CD14-positive monocyte (primary cell): ENCODE data around the gene ELF4. TPM values are rescaled to one million over a fixed set of nuclear protein-coding genes. Genes with fewer than 3 reads are reported as not detected.

Experiments
- DNase-seq, 3 donors: peaks; one replicate each; pipeline ENCODE4 v3.0.0-alpha.2; 2011 to 2022
- H2AFZ ChIP-seq: 2 replicates; pipeline ENCODE4 v1.6.0; 2012; ENCODE audit warnings: mild to moderate bottlenecking, low read depth, low read length, inconsistent platforms; ENCODE audit not compliant: insufficient read depth, poor library complexity, severe bottlenecking
- H3K27ac ChIP-seq, 2 donors: 1 replicate in 1 of 2; 2 replicates in 1 of 2; pipeline ENCODE4 v1.5.1; 2012 to 2013; ENCODE audit warnings: low read length in 2 of 2, control low read depth in 1 of 2, inconsistent platforms in 1 of 2, low read depth in 1 of 2, mild to moderate bottlenecking in 1 of 2
- H3K27me3 ChIP-seq, 2 donors: one replicate each; pipeline versions ENCODE4 v1.6.0 to v1.6.1; 2011 to 2013; ENCODE audit warnings: low read length in 2 of 2; ENCODE audit not compliant: control insufficient read depth in 2 of 2, insufficient read depth in 2 of 2
- H3K36me3 ChIP-seq, 2 donors: replicated peaks in 1 of 2; 1 replicate in 1 of 2; 2 replicates in 1 of 2; pipeline versions ENCODE4 v1.5.1 to v1.6.1; 2012 to 2013; ENCODE audit warnings: low read length in 2 of 2, control low read depth in 1 of 2, inconsistent platforms in 1 of 2, mild to moderate bottlenecking in 1 of 2; ENCODE audit not compliant: insufficient read depth in 2 of 2, control insufficient read depth in 1 of 2
- H3K4me1 ChIP-seq, 2 donors: 1 replicate in 1 of 2; 2 replicates in 1 of 2; pipeline versions ENCODE4 v1.5.1 to v1.6.1; 2012 to 2013; ENCODE audit warnings: low read length in 2 of 2, control low read depth in 1 of 2, inconsistent platforms in 1 of 2, mild to moderate bottlenecking in 1 of 2, moderate library complexity in 1 of 2; ENCODE audit not compliant: insufficient read depth in 2 of 2, control insufficient read depth in 1 of 2
- H3K4me2 ChIP-seq: replicated peaks from 2 replicates; pipeline ENCODE3; 2012; ENCODE audit warnings: low read length, moderate library complexity, mild to moderate bottlenecking; ENCODE audit not compliant: poor library complexity, severe bottlenecking; ENCODE audit errors: extremely low read depth
- H3K4me3 ChIP-seq, 3 experiments: fragments of 200-600 bp in 1 of 3; sonication (generic) in 1 of 3; replicated peaks in 1 of 3; 1 replicate in 2 of 3; 2 replicates in 1 of 3; pipeline ENCODE4 v1.5.1; 2011 to 2013; ENCODE audit warnings: low read length in 3 of 3, mild to moderate bottlenecking in 3 of 3, control low read depth in 2 of 3, low read depth in 2 of 3, inconsistent platforms in 1 of 3, moderate library complexity in 1 of 3
- H3K79me2 ChIP-seq: 2 replicates; pipeline ENCODE4 v1.6.0; 2012; ENCODE audit warnings: mild to moderate bottlenecking, control low read depth, inconsistent platforms, low read length, moderate library complexity; ENCODE audit not compliant: insufficient read depth
- H3K9ac ChIP-seq: 2 replicates; pipeline ENCODE4 v1.6.0; 2017; ENCODE audit warnings: low read length, mild to moderate bottlenecking; ENCODE audit not compliant: insufficient read depth, poor library complexity, severe bottlenecking
- H3K9me3 ChIP-seq, 2 donors: replicated peaks in 1 of 2; 1 replicate in 1 of 2; 2 replicates in 1 of 2; pipeline versions ENCODE4 v1.5.1 to v1.6.1; 2012 to 2013; ENCODE audit warnings: low read length in 2 of 2, control low read depth in 1 of 2; ENCODE audit not compliant: control insufficient read depth in 1 of 2, insufficient read depth in 1 of 2
- H4K20me1 ChIP-seq: 2 replicates; pipeline ENCODE4 v1.6.0; 2012; ENCODE audit warnings: mild to moderate bottlenecking, low read length, control low read depth, moderate library complexity; ENCODE audit not compliant: insufficient read depth
- H3K27ac Mint-ChIP-seq, 7 donors: one replicate each; pipeline ENCODE4 v1.8.0; 2020; ENCODE audit warnings: mild to moderate bottlenecking in 7 of 7, mixed read lengths in 7 of 7, moderate library complexity in 6 of 7, inconsistent platforms in 2 of 7
- H3K27me3 Mint-ChIP-seq, 3 donors: one replicate each; pipeline ENCODE4 v1.8.0; 2021 to 2022; ENCODE audit warnings: low read depth in 3 of 3, mild to moderate bottlenecking in 3 of 3, mixed read lengths in 3 of 3, moderate library complexity in 3 of 3, inconsistent platforms in 1 of 3
- H3K36me3 Mint-ChIP-seq, 2 donors: one replicate each; pipeline ENCODE4 v1.8.0; 2020; ENCODE audit warnings: mixed read lengths in 2 of 2, inconsistent platforms in 1 of 2, mild to moderate bottlenecking in 1 of 2
- H3K4me1 Mint-ChIP-seq: one replicate; pipeline ENCODE4 v1.8.0; 2020; ENCODE audit warnings: mild to moderate bottlenecking, mixed read lengths
- H3K4me3 Mint-ChIP-seq, 2 donors: one replicate each; pipeline ENCODE4 v1.8.0; 2020; ENCODE audit warnings: mild to moderate bottlenecking in 2 of 2, mixed read lengths in 2 of 2, moderate library complexity in 1 of 2
- H3K9me3 Mint-ChIP-seq, 7 donors: one replicate each; pipeline ENCODE4 v1.8.0; 2020 to 2022; ENCODE audit warnings: mixed read lengths in 7 of 7, mild to moderate bottlenecking in 6 of 7, moderate library complexity in 6 of 7, inconsistent platforms in 2 of 7
- WGBS: methylation state at CpG from one replicate; pipeline ENCODE4 v1.1.5; 2013; ENCODE audit warnings: missing lambda C conversion rate; ENCODE audit not compliant: insufficient coverage; 5-methylcytosine and 5-hydroxymethylcytosine counted together
- intact Hi-C, 2 donors: fragments of 100-400 bp; cut with micrococcal nuclease; formaldehyde crosslinking; loops; one replicate each; pipeline versions ENCODE4 v1.15.0 to v1.15.1; 2023
- polyA plus RNA-seq, 3 donors: library from polyadenylated mRNA; depleted of rRNA in 1 of 3; unstranded in 2 of 3; stranded (reverse) in 1 of 3; fragments of 300-500 nt in 2 of 3; fragments of >200 nt in 1 of 3; fragmentation: Illumina TruSeq in 2 of 3; gene quantifications; 1 replicate in 2 of 3; 2 replicates in 1 of 3; pipeline ENCODE4 v1.2.3, GENCODE V29; 2012 to 2021
- TF ChIP-seq, protein P1 (sequence below): fragments of 200-600 bp; IDR thresholded peaks from one replicate; pipeline ENCODE4 v1.8.0; 2022; ENCODE audit warnings: antibody characterized with exemption, mild to moderate bottlenecking

The ELF4 gene
- polyA plus RNA-seq, 3 donors: 10.4 to 68.6 (median 20.5) TPM

DNA sequence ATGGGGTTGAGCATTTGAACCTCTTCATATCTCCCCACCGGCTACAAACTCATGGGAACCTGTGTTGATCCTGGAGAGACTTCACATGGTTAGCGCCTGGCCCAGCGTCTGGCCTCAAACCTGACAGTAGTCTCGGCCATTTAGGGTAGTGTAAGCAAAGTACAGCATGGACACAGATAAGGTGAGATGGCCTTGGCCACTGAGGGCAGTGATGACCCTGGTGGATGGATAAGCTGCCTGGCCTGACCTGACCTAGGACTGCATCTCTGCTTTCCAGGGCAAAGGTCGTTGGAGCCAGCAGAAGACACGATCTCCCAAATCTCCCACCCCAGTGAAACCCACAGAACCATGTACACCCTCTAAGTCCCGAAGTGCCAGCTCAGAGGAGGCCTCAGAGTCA, 76.1 kb downstream of the ELF4 start:
- WGBS: no CpG with 5 or more reads among the region's 7 CpGs
- no peaks in the 10 kb centered on the region for H3K9me3 ChIP-seq
- no peak overlapping the region for H3K9ac ChIP-seq
- no peak overlapping the region for H2AFZ ChIP-seq
- Mint-ChIP-seq H3K27ac (no peak overlapping the region), H3K9me3 (peaks cover 0 to 2% (median 0%) of the 10 kb centered on the region in 7 donors), H3K36me3 (peaks cover 51 to 87% of the 10 kb centered on the region in 2 donors), H3K27me3 (peaks cover 0 to 9% (median 0%) of the 10 kb centered on the region in 3 donors), H3K4me1 (no peaks in the 10 kb centered on the region), H3K4me3 (no peak overlapping the region)
- no peaks in the 10 kb centered on the region for H3K79me2 ChIP-seq
- H3K4me2 ChIP-seq: no peak overlapping the region
- no peaks in the 10 kb centered on the region for H4K20me1 ChIP-seq
- H3K27ac ChIP-seq: no peak overlapping the region
- H3K4me1 ChIP-seq: no peaks in the 10 kb centered on the region
- intact Hi-C loops: no loop called here
- TF ChIP-seq, protein P1, sequence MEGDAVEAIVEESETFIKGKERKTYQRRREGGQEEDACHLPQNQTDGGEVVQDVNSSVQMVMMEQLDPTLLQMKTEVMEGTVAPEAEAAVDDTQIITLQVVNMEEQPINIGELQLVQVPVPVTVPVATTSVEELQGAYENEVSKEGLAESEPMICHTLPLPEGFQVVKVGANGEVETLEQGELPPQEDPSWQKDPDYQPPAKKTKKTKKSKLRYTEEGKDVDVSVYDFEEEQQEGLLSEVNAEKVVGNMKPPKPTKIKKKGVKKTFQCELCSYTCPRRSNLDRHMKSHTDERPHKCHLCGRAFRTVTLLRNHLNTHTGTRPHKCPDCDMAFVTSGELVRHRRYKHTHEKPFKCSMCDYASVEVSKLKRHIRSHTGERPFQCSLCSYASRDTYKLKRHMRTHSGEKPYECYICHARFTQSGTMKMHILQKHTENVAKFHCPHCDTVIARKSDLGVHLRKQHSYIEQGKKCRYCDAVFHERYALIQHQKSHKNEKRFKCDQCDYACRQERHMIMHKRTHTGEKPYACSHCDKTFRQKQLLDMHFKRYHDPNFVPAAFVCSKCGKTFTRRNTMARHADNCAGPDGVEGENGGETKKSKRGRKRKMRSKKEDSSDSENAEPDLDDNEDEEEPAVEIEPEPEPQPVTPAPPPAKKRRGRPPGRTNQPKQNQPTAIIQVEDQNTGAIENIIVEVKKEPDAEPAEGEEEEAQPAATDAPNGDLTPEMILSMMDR: no peak
- H3K4me3 ChIP-seq: no peak overlapping the region
- H3K27me3 ChIP-seq: no peaks in the 10 kb centered on the region
- no peak for DNase-seq
- peaks cover 59 to 80% of the 10 kb centered on the region in 2 donors for H3K36me3 ChIP-seq

DNA sequence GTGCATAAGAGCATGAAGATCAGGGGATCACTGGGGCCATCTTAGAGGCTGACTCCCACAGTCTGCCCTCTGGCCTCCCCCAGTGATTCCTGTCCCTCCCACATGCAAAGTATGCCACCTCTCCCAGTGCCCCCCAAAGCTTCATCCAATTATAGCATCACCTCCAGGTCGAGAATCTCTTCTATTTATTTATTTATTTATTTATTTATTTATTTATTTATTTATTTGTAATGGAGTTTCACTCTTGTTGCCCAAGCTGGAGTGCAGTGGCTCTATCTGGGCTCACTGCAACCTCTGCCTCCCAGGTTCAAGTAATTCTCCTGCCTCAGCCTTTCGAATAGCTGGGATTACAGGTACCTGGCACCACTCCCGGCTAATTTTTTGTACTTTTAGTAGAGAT, 77.7 kb downstream of the ELF4 start:
- no CpG with 5 or more reads among the region's 3 CpGs for WGBS
- H3K9ac ChIP-seq: no peak overlapping the region
- no peaks in the 10 kb centered on the region for H3K27me3 ChIP-seq
- Mint-ChIP-seq H3K36me3 (peaks cover 50 to 76% of the 10 kb centered on the region in 2 donors), H3K9me3 (no peaks in the 10 kb centered on the region), H3K4me1 (peaks cover 2% of the 10 kb centered on the region), H3K27me3 (peaks cover 0 to 7% (median 0%) of the 10 kb centered on the region in 3 donors), H3K27ac (no peak overlapping the region), H3K4me3 (no peak overlapping the region)
- no peaks in the 10 kb centered on the region for H3K79me2 ChIP-seq
- no peak overlapping the region for H3K4me3 ChIP-seq
- intact Hi-C loops: no loop called here
- DNase-seq: no peak
- H3K4me2 ChIP-seq: no peak overlapping the region
- H4K20me1 ChIP-seq: no peaks in the 10 kb centered on the region
- no peaks in the 10 kb centered on the region for H3K9me3 ChIP-seq
- H2AFZ ChIP-seq: no peak overlapping the region
- H3K27ac ChIP-seq: no peak overlapping the region
- TF ChIP-seq, protein P1: no peak
- H3K4me1 ChIP-seq: no peaks in the 10 kb centered on the region
- H3K36me3 ChIP-seq: peaks cover 52 to 76% of the 10 kb centered on the region in 2 donors
